ENCODE results near the gene GRIK3.
"Not testable (repeated sequence)": the region's sequence is repeated elsewhere in the genome, so short reads cannot be mapped to it uniquely, and the experiment has no call there.

The GRIK3 gene

DNA sequence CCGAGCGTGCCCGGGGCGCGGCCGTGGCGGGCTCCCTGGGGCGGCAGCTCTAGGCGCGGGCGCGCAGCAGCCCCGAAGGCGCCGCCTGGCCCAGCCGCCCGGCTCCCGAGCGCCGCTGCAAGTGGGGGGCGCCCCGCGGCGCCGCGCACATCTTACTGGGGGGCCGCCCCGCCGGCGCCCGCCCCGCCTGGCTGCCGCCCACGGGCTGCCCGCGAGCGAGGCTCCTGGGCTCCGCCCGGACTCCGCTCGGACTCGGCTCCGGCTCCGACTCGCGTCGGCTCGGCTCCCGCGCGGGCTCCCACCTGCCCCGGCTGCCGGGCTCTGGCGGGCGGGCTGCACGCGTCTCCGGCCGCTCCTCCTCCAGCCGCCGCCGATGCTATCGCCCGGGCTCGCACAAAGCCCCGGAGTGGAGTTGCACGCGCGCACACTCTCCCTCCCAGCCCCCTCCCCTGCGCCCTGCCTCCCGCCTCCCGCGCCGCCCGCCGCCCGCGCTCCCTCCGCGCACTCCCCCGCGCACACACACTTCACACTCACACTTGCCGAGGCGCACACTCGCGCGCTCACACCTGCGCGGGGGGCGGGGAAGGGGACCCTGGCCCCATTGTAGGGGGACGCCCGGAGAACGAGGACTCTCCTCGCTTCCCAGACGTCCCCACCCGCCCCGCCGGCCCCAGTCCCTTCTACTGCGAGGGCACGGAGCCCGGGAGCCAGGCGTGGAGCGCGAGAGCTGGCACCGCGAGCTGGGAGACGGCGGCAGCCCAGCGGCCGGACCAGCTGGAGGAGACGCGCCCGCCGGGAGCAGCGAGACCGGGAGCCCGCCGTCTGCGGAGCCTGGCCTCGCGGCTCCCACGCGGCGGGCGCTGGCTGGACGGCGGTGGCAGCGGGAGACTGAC, at the start of gene GRIK3:
Gene GRIK3, minus strand, starts transcription at position 395 of the 893 bp plus-strand sequence. CDS start 407 bp downstream, outside the sequence.
- no peak for DNase-seq (ENCODE audit: low read depth in 2 of 2)

DNA sequence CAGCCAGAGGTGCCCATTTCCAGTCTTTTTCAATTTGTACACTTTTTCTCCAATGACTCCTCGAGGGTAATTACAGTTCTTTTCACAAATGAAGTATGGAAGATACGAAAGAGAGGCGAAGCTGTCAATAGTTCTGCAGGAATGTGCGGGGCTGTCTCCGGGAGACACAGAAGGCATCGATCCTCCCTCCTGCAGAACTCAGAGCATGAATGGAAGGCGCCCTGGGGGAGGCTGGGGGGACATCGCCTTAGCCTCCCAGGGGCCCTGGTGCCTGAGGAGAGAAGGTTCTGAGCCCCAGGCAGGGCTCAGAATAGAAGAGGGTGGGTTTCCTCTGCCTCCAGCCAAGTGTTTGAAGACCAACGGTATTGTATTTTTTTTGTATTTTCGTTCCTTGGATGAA, 49.7 kb upstream of the GRIK3 start:
- no peak for DNase-seq (ENCODE audit: low read depth in 2 of 2)

DNA sequence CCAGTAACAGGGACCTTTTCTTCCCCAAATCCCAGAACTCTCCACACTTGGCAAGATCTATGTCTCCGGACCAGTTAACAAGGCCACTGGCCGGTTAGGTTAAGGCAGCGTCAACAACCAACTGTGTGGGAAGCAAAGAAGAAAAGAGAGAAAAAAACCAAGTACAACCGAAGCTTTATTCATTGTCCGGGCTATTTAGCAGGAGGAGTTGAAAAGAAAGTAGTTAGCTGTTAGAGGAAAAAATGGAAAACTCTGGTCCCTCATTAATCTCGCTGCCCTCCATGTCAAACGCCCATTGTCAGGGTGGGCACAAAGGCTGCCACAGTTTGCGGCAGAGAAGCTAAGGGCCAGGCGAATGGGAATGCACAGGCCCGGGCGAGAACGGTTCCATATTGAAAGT, 49.3 kb upstream of the GRIK3 start:
- no peak for DNase-seq (ENCODE audit: low read depth in 2 of 2)

DNA sequence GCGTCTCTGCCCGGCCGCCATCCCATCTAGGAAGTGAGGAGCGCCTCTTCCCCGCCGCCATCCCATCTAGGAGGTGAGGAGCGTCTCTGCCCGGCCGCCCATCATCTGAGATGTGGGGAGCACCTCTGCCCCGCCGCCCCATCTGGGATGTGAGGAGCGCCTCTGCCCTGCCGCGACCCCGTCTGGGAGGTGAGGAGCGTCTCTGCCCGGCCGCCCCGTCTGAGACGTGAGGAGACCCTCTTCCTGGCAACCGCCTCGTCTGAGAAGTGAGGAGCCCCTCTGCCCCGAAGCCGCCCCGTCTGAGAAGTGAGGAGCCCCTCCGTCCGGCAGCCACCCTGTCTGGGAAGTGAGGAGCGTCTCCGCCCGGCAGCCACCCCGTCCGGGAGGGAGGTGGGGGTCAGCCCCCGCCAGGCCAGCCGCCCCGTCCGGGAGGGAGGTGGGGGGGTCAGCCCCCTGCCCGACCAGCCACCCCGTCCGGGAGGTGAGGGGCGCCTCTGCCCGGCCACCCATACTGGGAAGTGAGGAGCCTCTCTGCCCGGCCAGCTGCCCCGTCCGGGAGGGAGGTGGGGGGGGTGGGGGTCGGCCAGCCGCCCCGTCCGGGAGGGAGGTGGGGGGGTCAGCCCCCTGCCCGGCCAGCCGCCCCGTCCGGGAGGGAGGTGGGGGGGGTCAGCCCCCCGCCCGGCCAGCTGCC, 46.1 kb upstream of the GRIK3 start:
- DNase-seq (ENCODE audit: low read depth in 2 of 2): not testable (repeated sequence)

DNA sequence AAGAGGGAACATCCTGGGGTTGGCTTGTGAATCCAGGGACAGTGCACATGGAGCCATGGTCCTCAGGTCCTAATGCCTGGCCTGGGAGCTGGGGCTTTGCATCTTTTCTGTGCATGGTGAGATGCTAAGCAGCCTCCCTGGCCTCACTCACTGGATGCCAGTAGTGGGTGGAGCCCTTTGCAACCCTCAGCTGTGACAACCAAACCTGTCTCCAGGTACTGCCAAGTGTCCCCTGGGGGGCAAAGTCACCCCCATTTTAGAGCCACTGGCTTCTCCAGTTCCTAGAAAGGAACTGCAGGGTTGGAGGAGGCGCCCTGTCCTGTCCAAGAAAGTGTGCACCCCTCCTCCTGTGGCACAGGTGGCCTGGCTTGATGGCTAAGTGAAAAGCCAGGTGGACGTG, 44.6 kb upstream of the GRIK3 start:
- DNase-seq (ENCODE audit: low read depth in 2 of 2): no peak

DNA sequence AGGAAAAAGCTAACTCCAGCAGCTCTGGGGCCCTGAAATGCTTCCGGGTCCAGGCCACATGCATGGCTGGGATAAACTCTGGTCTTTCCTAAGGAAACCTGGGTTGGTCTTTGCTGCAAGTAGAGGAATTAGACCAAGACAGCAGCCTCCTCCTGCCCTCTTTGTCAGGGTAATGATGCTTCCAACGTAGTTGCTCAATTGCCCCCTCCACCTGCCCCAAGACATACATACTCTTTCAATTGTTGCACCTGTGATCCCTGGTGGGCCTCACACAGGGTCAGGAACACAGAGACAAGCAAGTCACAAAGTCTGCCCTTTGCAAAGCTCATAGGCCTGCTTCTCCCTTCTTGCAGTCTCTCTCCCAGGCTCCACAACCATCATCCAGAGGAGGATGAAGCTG, 41.9 kb upstream of the GRIK3 start:
- DNase-seq (ENCODE audit: low read depth in 2 of 2): no peak

DNA sequence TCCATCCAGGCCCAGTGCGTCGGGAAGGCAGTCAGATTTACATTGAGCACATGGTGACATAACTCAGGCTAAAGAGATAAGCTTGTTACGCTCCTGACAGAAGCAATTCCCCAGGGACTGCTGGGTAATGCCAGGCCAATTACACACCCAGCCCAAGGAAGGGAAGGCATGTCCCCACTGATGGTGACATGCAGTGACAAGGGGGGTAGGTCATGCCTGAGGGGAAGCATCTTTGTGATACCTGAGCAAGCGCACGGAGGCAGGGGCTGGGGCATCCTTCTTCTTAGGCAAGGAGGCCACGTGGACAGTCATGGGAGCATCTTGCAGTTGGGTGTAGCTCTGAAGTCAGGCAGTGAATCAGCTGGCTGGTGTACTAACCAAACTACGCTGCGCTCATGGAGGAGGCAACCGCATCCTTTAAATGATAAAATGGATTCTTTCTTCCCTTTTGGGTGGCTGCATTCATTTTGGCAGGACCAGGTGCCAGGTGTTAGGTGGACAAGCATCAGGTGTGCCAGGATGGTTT, 39.6 kb upstream of the GRIK3 start:
- no peak for DNase-seq (ENCODE audit: low read depth in 2 of 2)

DNA sequence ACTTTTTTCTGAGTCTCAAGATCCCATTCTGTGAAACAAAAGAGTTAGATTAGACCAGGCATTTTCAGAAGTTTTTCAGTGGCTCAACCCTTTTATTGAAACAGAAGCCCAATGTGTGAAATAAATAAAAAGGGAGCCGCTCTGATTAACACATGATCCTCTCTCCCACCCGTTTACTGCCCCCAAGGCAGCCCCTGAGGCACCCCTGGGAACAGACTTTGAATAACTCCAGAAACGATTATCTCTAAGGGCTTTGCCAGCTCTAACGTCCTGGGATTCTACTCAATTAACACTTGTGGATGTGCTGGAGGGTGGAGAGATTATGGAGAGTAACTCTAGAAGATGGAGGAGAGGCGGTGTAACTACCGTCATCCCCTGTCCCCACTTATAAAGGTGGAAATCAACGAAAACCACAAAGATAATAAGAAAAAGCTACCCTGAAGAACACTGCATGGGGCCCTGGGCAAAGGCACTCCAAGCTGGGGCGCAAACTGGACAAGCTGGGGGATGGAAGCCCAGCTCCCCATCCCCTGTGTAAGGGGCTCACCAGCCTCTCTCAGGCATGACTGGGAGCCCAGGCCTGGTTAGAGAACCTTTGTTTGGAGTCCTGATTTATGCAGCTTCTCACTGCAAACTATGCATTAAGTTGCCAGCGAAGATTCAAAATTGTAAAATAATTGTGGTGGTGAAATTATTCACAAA, 39.0 kb upstream of the GRIK3 start:
- no peak for DNase-seq (ENCODE audit: low read depth in 2 of 2)

DNA sequence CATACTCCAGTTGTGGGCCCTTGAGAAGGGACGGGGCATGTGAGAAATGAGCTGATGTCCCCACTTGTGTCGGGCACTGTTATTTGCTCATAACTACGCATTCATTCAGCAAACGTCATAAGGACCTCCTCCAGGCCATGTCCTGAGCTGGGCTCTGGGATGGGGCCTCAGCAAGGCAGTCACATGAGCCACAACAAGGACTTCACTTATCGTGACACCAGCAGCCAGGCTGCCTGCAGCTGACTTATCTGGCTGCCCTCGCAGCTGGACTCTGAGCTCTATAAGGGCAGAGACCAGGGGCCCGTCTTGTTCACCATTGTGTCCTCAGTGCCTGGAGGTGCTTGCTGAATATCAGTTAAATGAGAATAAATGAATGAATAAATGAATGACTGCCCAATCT, 37.5 kb upstream of the GRIK3 start:
- no peak for DNase-seq (ENCODE audit: low read depth in 2 of 2)

DNA sequence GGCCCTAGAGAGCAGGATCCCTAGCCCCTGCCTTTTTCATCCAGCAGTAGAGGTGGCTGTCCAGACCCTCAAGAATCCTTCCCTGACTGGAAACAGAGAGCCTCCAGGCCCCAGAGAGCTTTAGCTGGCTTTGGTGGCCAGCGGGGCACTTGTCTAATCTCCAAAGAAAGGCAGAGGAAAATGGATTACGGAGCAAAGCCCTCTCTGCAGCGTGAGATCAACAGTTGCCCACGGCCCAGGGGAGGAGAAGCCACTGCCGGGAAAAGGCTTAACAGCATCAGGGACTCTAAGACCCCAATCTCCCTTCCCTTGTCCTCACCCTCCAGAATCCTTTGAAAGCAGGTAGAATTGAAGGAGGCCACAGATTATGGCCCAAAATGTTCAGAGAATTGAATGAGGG, 35.8 kb upstream of the GRIK3 start:
- DNase-seq (ENCODE audit: low read depth in 2 of 2): no peak

DNA sequence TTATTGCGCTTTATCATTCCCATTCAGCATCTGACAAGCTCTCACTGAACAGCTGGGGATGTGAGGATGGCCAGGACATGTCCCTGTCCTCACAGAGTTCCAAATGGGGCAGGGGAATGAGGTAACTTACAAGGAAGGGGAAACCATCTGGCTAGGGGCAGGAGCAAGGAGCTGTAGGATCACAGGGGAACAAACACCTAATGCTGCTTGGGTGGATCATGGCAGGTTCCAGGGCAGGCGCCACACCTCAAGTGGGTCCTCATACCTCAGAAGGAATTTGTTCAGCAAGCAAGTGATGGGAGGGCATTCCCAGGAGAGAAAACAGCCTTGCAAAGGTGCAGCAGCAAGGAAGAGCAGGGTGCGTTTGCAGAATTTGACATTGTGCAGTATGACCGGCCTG, 35.1 kb upstream of the GRIK3 start:
- no peak for DNase-seq (ENCODE audit: low read depth in 2 of 2)

DNA sequence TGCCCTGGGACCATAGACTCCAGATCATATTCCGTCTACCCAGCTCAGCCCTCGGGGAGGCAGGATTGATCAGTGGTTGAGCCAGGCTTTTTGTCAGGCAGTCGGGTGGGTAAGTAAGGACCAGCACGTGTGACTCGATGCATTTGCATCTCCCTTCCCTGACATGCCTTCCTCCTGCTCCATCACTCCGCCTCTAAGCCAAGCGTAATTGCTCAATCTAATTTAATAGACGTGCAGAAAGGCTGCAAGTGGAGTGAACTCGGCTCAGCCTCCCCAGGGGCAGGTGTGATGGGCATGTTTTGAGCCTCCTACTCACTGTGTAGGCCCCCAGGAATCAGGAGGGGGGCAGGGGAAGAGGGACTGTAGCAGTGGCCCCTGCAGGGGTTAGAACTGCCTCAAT, 34.6 kb upstream of the GRIK3 start:
- no peak for DNase-seq (ENCODE audit: low read depth in 2 of 2)

DNA sequence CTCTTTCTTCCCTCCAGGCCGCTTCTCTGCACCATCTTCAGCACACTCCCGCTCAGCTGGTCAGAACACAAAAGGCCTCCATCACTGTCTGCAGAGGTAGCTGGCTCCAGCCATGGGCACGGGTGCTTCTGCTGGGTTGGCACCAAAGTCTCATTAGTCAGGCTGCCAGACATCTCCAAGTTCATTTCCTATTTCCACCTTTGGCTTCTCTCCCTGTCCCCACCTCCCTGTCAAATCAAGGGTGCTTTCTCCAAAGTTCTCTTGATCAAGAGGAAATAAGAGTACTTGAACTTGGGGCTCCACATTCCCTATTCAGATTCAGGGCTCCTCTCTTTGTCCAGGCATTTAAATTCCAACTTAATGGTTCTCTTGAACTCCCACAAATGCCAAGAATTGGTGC, 33.9 kb upstream of the GRIK3 start:
- DNase-seq (ENCODE audit: low read depth in 2 of 2): no peak

DNA sequence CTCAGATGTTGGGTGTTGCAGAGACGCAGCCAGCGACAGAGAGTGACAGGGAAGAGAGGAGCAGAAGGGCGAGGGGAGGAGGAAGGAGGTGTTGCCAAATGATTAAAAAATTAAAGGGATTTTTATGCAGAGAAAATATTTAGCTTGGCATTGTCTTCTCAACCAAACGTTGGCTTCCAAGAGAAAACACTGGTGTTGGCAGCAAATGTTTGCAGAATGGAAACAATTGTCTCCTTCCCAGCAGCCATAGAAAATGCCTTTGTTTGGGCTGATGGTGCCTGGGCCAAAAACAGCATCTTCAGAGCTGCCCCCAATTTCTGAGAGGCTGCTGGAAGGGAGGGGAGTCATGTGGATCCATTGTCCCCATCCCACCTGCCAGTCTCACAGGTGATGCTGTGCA, 29.7 kb upstream of the GRIK3 start:
- no peak for DNase-seq (ENCODE audit: low read depth in 2 of 2)

DNA sequence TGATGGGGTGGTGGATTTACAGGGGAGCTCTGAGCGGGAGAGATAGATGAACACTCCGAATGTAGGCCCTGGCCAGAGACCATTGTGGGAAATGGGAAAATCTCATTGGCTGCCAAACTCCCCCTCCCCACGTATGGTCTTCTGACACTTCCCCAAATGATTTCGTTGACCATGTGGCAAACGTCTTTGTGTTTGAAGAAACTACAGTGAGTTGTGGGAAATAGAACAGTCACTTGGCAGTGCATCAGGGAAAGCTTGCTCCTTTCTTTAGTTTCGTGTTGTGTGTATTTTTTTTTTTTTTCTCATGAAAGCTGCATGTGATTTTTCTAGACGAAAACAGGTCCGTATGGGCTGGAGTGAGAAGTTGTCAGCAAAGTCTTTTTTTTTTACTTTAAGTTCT, 25.0 kb upstream of the GRIK3 start:
- no peak for DNase-seq (ENCODE audit: low read depth in 2 of 2)

DNA sequence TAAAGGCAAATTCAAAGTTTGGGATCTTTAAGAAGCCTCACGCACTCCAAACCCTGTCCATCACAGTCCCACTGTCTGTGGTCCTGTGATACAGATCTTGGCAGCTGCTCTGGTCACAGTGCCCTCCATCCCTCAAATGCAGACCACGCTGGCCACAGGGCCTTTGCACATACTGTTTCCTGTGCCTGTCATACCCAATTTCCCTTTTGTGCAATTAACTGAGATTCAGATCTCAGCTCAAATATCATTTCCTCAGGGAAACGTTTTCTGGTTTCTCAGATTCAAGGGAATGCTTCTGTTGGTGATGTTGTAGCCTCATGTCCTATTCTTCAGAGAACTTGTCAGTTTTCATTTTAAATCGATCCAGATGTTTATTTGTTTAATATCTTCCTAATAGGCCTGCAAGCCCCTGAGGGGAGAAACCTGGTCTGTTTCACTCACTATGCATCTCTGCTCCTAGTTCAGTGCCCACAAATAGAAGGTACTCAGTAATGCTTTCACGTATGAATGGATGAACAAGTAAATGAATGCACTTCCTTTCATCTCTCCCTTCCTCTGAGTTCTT, 24.2 kb upstream of the GRIK3 start:
- DNase-seq (ENCODE audit: low read depth in 2 of 2): no peak

DNA sequence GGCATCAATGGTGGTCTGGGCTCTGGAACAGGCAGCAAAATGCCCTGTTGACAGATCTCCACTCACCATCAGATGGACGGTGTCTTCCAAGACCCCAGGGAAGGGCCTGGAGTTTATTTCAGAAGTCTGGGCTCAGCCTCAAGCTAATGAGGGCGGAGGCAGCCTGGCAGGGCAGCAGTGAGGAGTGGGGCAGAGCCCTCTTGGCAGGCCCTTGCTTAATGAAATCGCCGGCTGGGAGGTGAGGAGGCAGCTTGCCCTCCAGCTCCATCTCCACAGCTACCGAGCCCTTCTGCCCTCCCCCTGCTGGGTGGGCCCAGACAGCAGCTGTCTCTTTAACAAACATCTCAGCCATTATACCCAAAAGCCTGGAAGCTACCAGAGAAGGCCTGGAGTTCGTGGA, 22.0 kb upstream of the GRIK3 start:
- DNase-seq (ENCODE audit: low read depth in 2 of 2): no peak

DNA sequence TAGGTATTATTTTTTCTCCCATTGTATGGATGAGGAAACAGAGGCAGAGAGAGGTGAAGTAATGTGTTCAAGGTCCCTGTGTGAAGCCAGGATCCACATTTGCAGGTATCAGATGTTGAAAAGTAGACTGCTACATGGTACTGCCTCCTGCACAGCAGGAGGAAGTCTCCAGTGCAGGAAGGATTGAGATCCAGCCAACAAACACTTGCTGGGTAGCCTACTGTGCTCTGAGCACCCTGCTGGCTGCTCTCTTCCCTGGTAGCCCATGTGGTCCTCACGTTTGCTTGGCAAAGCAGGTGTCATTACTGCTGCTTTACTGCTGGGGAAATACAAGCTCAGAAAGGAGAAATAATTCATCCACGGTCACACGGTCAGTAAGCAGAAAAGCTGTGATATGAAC, 21.3 kb upstream of the GRIK3 start:
- DNase-seq (ENCODE audit: low read depth in 2 of 2): no peak

DNA sequence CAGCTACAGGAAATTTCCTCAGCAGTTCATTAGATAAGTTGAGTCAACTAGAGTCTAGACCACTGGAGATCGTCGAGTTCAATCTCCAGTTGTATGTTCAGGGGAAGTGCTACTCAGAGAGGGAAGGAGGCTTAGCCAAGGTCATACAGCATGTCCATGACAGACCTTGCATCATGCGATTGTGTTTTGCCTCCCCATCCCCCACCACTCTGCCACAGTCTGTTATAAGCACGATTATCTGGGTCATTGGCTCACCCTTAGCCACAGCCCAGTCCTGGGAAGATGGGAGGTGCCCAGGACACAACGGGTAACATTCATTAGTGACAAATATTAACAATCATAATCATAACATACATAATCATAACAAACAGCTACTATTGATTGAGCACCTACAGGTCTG, 18.9 kb upstream of the GRIK3 start:
- DNase-seq (ENCODE audit: low read depth in 2 of 2): no peak

DNA sequence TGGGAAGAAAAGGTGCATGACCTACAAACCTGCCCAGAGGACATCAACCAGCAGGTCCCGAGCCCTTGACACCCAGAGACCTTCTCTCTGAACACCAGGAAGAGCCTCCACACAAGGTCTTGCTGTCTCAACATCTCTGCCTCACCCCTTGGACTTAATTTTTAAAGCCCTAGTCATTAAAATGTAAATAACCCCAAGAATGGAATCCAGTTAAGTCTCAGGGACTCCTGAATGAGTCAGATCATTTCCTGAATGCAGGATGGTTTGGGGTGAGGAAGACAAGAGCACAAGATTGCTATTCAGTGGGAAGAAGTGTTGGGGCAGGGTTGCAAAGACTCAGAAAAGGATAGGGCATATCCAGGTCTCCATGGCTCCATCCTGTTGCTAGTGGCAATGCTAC, 17.8 kb upstream of the GRIK3 start:
- no peak for DNase-seq (ENCODE audit: low read depth in 2 of 2)

DNA sequence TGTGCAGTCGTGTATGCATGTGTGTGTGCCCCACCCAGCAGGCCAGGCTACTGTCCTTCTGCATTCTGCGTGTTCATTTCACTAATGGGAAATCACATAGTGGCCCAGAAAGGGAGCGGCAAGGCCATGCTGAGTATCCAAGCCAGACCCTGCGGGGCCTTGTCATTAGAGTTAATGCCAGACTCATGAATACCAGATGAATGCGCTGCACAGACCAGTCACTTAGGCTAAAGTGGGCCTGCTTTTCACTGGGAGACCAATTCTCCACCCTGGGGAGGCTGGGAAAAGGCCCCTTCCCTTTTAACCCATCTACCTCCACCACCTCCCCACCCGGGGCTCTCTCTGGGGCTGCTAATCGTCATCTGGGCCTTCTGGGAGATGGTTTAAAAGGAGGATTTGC, 17.0 kb upstream of the GRIK3 start:
- DNase-seq (ENCODE audit: low read depth in 2 of 2): no peak

DNA sequence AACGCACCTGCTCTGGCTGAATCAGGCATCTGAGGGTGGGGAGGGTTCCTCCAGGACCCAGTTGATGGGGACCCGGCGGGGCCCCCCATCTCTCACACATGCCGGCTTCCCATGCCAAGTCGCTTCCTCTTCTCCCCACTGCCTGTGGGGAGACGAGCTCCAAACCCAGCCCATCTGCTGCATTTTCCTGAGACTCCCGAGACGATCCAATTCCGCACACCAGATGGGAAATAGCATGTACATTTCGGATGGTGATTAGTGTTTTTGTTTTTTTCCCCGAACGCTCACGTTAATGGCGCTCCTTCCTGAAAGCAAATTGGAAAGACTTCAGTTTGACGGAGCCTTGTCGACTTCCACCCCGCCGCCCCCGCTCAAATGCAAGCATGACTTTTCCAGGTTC, 13.2 kb upstream of the GRIK3 start:
- DNase-seq (ENCODE audit: low read depth in 2 of 2): no peak
